HL-60 (cell line): ENCODE data around the gene C1QTNF7.

Source experiments
- CTCF ChIP-seq: IDR thresholded peaks from one replicate; pipeline ENCODE4 v1.5.1; 2011; ENCODE audit warnings: low read length, control low read depth, inconsistent platforms; ENCODE audit not compliant: insufficient read depth
- GABPA ChIP-seq: IDR thresholded peaks from 2 replicates; pipeline ENCODE4 v1.6.1; 2012; ENCODE audit warnings: low read depth
- POLR2AphosphoS5 ChIP-seq: IDR thresholded peaks from 2 replicates; pipeline ENCODE4 v1.6.1; 2012; ENCODE audit warnings: low read depth
- REST ChIP-seq: IDR thresholded peaks from 2 replicates; pipeline ENCODE4 v1.6.1; 2012; ENCODE audit warnings: low read depth; ENCODE audit not compliant: insufficient replicate concordance
- SPI1 ChIP-seq: IDR thresholded peaks from 2 replicates; pipeline ENCODE4 v1.6.1; 2012; ENCODE audit warnings: low read depth, mild to moderate bottlenecking, borderline replicate concordance

- no peak for TF ChIP-seq POLR2AphosphoS5
- no peak for TF ChIP-seq CTCF
- TF ChIP-seq GABPA: no peak
- TF ChIP-seq REST: no peak
- TF ChIP-seq SPI1: no peak
Observed at GRCh38 chr4:15488136-15488535, 60.3 kb downstream of the C1QTNF7 start.
